Activated T-cell treated with anti-CD3 and anti-CD28 coated beads for 1 hour (primary cell): ENCODE measurements around the gene LAMB3.

Source experiments
- DNase-seq: peaks from one replicate; pipeline ENCODE4 v3.0.0-alpha.2; 2020; ENCODE audit warnings: low read depth

The LAMB3 gene

DNA sequence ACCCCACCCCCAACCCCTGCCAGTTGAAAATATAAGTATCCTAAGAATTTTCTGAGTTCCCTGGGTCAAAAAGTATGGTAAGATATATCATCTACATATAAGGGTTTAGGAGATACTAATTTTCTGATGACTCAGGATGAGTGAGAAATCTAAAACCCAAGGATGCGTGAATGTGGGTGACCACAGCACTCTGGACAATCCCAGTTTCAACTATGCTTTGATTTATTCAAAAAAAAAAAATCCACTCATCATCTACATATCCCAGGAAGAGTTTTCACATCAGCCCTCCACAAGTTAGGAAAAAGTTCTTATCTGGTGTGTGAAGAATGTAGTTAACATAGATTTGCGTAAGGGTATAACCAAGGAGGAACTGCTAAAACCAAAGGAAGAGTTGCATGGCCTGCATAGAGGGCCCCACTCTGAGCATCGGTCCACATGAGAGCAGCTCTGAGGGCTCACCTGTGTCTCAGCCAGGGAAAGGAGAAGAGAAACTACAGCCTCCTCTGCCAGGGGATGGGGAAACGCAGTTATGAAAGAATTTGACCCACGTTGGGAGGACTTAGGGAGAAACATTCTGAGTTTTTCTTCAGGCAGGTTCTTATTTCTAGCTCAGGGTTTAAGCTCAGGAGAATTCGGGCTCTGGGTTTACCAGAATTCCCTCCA lies 18.8 kb downstream of the LAMB3 start:
- no peak for DNase-seq

DNA sequence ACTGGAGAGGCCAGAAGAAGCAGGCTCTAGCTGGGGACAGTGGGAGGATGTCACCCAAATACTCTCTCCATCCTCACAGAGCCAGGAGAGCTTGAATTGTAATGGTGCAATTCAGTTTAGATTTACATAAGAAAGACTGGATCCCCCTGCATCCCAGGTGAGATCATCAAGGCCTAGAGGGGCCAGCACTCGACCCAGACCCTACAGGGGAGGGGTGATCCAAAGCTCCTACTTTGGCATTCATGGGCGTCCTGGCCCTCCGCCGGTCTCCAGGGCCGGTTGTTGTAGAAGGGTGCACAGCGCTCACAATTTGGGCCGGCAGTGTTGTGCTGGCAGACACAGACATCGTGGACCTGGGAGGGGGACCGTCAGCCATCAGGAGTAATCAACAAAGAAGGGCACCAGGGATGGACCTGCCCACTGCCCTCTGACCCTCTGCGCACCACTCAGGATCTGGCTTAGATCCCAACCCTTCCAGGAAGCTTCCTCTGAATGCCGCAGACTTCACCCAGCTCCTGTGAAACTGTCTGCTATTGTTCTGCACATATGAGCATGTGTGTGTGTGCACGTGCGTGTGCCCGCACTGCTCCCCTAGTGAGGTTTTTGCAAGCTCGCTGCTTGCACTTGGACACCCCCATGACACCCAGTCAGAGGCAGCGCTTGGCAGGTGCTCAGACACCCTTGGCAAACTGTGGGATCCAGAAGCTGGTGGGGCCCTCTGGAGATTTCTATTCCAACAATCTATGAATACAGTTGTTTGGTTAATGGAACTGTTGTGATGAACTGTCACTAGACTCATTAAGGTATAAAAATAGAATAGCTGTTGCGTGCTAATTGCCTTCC lies 21.6 kb downstream of the LAMB3 start:
- no peak for DNase-seq

DNA sequence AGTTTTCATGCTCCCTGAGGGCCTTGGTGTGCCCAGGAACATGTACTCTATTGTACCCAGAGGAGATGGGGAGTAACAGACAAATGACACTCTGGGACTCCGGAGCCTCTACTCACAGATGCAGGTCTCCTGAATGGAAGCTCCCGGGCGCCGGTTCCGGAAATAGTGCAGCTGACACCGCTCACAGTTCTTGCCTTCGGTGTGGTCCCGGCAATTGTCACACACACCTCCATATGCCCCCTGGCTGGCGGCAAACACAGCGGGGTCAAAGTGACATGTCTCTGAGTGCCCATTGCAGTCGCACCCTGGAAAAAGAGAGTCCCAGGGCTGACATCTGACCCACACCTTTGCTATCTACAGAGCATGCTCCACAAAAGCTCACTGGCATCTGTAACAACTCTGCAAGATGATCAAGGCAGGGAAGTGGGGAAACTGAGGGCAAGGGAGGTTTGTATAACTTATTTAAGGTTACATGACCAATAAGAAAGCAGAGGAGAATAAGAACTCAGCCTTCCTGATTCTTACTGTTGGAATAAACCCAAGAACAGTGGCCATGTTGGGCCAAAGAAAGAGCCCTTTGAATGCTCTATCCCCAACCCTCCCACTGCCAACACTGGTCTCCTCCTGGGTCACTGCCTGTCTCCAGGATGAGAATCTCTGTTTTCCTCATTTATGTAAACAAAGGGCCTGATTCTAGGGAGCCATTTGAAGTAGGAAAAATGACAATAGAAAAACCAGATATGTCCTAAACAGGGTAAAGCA lies 22.4 kb downstream of the LAMB3 start:
- no peak for DNase-seq

DNA sequence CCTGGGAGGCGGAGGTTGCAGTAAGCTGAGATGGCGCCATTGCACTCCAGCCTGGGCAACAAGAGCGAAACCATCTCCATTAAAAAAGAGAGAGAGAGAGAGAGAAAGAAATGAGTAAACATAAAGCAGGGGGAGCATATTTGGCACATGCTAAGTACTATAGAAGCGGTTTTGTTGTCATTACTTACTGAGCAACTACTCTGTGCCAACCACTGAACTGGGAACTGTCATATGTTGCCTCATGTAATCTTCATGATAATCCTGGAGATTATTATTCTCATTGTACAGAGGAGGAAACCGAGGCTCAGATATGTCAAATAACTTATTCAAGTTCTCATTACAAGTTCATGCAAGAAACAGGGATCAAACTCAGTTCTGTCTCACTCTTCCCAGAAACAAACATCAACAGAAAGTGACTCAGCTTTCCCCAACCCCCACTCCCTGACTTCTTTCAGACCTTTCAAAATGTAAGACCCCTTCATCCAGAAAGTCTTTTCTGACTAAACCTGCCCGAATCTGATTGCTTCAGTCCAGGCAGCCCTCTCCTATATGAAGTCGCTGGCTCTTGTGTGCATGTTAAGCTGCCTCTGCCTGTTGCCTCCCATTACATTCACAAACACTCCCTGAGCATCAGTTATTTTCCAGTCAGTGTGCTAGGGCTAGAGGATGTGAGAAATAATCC lies 23.5 kb downstream of the LAMB3 start:
- DNase-seq, result no peak

DNA sequence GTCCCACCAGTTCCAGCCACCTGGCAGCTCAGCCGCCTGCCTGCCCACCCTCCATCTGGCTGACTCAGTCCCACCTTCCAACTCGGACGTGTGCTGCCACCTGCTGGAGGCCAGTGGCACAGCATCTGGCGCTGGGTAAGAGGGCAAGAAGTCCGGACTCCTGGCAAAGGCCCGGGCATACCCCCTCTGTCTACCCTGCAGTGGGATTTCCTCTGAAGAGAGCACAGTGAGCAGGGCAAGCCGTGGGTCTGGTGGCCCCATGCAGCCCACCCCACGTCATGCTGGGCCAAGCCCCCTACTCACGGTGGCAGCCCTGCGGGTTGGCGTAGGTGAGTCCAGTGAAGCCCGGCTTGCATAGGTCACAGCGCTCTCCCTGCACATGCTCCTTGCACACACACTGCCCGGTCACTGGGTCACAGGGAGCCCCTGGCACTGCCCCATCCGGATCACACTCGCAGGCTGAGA lies 24.5 kb downstream of the LAMB3 start:
- peak; percentile 70 for DNase-seq

DNA sequence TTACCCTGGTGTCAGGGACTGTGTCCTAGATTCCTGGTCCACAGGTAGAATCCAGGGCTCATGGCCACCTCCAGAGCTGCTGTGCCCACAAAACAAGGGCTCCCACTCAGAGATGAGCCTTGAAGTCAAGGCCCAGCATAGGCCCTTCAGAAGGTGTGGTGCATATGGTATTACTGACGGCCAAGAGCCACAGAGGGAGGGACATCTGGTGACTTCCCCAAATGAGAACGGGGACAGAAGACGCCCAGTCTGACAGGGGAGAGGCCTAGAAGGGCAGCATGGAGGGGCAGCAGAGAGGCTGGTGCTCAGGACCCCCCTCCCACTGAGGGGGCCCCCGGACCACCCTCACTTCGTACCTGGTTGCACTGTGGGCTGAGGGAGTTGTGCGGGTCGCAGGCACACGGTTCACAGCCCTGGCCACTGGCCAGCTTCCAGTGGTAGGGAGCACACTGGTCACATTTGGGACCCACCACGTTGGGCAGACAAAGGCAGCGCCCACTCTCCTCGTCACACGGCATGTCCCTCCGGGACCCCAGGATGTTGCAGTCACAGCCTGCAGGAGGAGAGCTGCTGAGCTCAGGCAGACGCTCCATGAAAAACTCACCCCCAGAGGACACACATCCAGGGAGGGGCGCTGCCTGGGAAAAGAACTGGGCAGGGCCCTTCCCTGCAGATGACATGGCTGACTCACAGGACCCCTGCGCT lies 25.0 kb downstream of the LAMB3 start:
- DNase-seq, result no peak

DNA sequence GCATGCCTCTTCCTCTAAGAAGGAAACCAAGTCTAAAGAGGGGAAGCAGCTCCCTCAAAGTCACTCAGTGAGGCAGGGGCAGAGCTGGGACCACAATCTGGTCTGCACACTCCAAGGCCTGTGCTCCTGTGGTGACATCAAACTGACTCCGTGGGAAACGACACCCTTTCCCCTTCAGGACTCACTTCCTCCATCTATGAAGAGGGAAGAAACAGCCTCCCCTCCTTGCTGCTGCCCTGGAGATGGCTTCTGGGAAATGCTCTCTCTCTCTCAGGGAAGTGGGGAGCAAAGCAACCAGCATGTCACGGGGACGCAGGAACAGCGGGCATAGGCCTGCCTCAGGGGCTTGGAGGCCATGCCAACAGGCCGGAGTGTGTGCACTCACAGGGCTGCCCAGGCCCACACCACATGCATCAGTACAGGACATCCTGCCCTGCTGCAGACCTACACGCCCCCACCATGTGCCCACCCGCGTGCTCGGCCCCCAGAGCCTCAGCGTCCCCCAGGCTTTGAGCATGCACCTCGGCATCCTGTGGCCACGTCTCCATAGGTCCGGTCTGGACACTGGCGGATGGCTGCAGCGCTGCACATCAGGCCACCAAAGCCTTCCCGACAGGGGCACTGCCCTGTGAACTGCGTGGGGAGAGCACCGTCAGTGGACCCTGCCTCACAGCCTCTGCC lies 25.7 kb downstream of the LAMB3 start:
- DNase-seq, result no peak

DNA sequence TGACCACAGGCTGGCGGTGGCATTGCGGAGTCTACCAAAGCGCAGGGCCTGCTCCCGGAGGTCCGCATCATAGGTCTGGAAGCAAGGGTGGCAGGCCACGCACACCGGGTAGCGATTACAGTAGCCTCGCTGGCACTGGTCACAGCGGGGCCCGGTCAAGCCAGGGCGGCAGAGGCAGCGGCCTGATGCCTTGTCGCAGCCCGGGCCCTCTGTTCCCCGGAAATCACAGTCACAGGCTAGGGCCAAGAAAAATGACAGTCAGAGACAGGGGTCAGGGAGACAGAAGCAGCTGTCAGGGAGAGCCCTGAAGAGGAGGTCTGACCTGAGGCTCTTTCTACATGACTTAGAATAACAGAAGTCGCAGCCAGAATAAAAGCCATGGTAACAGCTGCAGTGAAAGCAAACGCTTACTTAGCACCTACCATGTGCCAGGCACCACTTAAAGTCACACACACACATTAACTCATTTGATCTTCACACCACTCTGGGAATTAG lies 26.4 kb downstream of the LAMB3 start:
- no peak for DNase-seq

DNA sequence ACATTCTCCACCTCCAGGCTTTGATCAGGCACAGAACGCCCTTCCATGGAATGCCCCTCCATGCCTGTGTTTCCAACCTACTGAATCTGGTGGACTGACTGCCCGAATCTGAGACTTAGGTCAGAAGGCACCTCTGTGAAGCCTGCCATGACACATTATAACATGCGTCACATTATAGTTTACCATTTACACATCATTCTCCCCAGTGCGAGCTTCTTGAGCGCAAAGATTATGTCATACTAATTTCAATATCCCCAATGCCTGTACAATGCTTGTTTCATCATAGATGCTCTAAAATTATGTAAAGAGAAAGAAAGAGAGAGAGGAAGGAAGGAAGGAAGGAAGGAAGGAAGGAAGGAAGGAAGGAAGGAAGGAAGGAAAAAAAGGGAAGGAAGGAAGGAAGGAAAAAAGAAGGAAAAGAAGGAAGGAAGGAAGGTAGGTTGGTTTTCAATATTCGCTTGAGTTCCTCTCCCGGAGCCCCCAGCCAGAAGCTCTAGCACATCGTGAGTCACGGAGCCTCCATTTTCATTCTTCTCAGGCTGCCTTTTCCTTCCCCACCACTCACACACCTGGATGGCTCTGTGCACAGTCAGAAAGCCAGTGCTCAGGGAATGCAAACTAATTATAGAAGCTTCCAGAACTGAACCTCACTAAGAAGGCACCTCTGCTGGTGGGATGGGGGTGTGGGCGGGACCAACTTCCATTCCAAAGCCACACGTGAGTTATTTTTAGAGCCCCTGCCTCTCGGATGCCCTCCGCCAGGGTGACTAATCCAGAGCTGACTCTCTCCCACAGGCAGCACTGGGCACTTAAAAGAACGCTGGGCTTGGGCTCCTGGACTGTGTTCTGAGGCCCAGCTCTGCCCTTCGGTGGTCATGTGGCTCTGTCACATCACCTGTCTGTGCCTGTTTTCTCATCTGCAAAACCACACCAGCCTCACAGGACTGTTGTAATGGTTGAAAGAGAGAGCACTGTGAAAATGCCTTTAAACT lies 27.4 kb downstream of the LAMB3 start:
- no peak for DNase-seq

DNA sequence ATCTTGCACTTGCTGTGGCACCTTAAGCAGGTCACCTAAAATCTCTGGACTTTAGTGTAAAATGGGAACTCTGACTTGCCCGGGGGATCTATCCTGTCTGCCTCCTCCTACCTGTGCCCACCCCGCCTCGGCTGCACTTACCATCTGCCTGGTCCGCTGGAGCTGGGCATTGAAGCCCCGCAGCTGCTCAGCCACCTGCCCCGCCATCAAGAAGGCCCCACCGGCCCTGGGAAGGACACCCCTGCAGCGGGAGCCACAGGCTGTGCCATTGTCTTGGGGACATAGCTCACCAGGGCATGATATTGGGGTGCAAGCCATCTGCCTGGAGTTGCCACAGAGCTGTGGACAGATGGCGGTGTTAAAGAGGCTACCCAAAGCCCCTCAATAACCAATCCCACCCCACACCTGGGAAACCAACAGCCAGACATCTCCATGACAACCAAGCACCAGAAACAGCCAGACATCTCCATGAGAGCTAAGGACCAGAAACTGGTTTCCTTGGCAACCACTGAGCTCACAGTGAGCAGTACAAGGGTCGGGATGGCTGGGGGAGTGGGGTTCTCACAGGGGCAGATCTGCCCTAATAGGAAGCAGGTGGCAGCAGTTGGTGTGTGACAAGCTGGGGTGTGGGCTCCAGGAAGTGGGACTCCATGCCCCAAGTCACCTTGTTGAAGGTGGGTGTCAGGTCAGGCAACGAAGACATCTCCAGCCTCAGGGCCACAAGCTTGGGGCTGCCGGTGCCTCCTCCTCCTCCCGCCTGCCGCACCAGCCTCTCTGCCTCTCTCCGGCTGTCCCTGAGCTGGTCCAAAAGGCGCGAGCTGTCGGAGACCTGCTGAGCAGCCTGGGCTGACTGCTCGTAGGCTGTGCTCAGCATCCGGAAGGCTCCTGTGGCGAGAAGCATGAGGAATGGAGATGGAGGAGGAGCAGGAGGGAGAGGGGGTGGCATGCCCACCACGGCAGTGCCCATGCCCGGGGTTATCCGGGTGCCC lies 29.1 kb downstream of the LAMB3 start:
- no peak for DNase-seq

DNA sequence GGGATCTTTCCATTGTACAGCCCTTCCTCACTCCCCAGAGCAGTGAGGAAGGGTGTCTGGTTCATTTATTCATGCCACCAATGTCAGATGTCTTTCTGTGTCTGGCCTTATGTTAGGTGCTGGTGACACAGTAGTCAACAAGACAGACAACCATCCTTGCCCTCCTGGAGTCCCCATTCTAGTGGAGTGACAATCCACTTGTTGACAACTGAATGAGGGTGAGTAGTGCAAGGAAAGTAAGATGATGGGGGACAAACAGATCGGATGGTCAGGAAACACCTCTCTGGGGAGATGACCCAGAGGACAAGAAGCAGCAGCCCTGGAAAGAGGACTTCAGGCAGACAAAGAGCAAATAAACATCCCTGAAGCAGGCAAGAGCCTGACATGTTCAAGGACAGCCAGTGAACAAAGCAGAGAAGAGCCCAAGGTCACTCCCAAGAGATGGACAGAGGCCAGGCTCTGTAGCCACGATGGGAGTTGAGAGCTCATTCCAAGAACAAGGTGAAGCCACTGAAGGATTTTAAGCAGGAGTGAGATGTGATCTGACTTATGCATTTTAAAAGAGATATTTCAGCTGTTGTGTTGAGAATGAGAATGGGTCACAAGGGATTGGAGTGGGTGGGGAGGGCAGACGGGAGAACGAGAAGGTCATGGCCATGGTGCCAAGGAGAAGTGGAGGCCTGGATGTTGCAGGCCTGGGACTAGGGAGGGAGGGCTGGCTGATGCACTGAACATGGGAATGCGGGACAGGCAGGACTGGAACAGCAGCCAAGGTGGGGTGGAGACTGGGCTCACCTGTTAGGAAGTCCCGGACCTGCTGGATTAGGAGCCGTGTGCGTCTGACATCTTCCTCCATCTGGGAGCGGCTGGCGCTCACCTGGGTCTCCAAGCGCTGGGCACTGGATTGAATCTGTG lies 30.2 kb downstream of the LAMB3 start:
- DNase-seq, result no peak

DNA sequence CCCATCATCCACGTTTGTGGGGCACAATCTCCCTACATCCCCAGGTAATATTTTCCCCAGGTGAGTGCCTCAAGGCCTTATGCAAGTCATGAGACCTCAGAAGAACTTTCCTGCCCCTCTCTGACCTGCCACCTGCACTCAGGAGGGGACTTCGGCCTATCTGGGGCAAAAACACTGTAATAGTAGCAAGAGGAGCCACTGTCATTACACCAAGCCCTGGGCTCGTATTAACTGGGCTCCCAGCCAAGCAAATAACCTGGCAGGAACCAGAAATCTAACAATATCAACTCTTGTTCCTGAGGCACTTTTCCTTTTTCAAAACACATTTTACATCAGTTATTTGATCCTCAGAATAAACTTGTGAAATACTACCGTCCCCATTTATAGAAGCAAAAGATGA lies 30.9 kb downstream of the LAMB3 start:
- no peak for DNase-seq

DNA sequence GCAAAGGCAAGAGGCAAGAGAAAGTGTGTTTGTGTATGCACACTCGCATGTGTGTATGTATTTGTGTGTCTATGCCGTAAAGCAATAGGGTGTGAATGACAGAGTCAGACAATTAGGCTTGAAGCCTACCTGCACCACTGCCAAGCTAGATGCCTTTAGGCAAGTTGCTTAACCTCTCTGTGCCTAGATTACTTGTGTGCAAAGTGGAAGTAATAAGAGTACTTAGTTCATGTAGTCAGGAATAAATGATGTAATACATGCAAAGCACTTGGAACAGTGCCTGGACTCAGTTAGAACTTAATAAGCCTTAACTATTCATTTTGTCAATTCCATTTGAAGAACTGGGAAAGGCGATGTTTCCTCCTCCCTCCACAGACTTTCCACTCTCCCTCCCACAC lies 31.7 kb downstream of the LAMB3 start:
- no peak for DNase-seq

DNA sequence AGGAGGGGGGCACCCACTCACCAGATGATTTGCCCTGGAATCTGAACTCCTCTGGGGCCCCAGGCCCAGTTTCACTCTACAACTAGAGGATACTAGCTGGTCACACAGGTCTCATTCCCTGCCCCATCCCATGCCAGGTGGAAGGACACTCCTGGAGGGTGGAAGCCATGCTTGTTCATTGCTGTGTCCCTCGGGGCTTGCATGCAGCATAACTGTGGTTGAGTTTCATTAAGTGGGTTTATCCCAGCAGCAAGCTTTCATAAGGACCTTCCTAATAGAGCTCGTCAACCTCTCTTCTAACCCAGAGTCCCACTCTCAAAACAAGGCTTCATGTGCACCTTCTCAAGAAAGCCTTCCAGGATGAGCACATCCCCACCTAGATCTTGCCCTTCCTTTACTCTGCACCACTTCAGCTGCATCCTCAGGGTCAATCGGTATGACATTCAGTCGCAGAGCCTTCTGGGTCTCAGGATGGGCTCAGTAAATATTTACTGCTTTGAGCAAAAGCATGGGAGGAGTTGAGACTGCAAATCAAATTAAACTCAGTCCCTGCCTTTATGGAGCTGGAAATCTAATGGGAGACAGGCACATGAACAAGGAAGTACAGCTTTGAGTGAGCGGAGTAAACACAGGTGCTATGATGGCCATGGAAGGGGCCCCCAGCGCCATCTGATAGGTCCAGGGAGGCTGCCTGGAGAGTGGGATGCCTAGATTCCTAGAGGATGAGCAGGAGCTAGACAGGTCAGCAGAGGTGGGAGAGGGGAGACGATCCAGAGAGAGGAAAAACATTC lies 32.3 kb downstream of the LAMB3 start:
- DNase-seq, result no peak

DNA sequence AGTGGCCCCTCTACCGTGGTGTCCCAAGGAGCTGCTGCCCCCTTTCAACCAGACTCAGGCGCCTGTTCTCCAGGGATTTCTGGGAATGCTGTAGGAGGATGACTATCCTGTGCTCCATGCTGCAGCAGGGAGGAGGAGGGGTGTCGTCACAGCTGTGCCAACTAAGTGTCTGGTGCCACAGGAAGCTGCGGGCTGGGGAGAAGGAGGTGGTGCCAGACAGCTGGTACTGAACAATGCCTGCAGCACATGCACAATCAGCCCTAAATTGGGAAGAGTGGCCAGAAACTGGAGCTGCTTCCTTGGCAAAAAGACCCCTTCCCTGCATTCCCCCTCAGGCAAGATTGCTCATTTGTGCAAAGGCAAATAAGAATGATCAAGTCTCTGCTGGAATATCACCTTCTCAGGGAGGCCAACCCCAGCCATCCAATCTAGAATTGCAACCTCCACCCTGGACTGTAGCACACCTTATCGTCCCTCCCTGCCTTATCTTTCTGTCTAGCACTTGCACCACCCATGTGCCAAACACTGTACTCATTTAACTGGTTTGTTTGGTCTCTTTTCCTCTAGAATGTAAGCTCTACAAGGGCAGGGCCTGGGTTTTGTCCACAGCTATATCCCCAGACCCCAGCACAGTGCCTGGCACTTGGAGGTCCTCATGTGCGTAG lies 33.3 kb downstream of the LAMB3 start:
- no peak for DNase-seq

DNA sequence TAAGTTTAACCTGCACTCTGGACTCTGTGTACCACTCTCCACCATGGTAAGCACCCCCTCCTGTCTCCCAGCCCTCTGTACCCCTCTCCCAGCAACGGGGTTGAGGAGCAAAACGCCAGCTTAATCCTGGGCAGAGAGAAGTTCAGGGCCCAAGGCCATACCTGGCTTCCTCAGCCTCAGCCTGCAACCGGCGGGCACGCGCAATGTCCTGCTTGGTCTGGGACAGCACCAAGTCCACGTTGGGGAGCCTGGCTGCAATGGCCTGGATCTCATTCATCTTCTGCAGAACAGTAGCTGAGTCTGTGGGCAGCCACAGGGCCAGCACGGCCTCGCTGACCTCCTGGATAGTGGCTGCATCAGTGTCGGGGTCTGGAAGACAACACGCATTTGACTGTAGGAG lies 33.9 kb downstream of the LAMB3 start:
- DNase-seq, result no peak
